Endometrium (tissue), 2 donors: ENCODE data around the gene BAIAP2.

ENCODE experiments used
- FAIRE-seq: peaks from 2 replicates; lab custom pipeline; 2012; peaks lifted over from hg19 to GRCh38; lab: Jason Lieb, UNC
- donor health status: control.
- donor health status: control.

BAIAP2 gene, protein sequence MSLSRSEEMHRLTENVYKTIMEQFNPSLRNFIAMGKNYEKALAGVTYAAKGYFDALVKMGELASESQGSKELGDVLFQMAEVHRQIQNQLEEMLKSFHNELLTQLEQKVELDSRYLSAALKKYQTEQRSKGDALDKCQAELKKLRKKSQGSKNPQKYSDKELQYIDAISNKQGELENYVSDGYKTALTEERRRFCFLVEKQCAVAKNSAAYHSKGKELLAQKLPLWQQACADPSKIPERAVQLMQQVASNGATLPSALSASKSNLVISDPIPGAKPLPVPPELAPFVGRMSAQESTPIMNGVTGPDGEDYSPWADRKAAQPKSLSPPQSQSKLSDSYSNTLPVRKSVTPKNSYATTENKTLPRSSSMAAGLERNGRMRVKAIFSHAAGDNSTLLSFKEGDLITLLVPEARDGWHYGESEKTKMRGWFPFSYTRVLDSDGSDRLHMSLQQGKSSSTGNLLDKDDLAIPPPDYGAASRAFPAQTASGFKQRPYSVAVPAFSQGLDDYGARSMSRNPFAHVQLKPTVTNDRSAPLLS

DNA sequence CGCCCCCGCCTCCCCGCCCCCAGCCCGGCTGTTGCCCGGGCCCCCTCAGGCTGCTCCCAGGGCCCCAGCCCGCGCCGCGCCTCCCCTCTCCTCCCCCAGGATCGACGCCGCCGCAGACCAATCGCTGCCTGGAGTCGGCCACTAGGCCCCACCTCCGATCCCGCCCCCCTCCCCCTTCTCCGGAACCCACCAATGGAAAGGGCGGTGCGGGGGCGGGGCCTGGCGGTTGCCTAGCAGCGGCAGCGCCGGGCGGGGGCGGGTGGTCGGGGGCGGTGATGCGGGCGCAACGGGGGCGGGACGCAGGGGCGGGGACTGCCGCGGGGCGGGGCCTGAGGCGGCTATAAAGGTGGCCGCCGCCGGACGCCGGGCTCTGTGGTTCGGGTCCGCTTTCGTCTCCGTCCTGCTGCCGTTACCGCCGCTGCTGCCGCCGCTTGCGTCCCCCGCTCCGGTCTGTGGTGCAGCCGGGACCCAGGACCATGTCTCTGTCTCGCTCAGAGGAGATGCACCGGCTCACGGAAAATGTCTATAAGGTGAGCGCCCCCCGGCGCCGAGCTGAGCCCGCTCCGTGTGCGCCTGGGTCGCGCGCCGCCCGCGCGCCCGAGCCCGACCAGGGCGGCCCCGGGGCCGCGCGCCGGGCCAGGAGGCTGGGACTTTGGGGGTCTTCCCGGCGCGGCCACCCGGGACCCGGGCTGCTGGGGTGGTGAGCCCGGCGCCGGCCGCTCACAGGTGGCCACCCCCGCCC lies at the start of gene BAIAP2:
TSS of gene BAIAP2 (plus strand) at position 373 of the 742 bp plus-strand sequence. CDS start at position 477, 104 bp downstream.
- FAIRE-seq = no peak

DNA sequence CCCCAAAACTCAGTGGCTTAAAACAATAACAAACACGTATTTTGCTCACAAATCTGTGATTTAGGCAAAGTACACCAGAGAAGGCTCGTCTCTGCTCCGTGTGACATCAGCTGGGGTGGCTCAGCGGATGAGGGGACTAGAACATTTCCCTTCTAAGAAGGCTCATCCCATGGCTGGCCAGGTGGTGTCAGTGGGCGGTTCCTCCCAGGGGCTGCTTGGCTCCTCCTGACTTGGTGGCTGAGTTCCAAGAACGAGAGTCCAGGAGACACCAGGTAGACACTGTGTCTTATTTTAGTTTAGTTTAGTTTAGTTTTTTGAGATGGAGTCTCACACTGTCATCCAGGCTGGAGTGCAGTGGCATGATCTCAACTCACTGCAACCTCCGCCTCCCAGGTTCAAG lies 48.9 kb upstream of the BAIAP2 start:
- FAIRE-seq = no peak

DNA sequence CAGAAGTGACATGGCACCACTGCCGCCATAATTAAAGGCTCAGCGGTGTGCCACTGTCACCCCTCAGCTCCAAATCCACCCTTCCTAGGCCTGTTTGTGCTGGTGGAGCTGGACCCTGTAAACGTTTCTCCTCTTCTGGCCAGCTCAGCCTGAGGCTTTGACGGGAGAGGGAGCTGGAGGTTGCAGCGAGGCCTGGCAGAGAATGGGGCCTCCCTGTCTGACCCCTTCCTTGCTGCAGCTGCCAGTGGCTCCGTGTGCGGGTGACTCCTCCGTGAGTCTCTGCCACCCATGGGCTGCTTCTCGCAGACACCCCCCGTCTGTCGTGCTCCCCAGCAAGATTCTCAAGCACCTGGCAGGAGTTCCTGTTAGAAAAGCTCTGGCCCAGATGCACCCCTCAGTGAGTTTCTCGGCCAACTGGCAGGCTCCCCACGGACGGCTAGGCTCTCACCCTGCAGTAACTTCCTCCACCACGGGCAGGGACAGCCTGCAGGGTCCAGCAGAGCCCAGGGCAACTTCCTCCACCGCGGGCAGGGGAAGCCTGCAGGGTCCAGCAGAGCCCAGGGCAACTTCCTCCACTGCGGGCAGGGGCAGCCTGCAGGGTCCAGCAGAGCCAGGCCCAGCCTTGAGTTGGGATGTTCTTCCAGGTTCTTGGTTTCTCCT lies 48.0 kb upstream of the BAIAP2 start:
- FAIRE-seq = no peak

DNA sequence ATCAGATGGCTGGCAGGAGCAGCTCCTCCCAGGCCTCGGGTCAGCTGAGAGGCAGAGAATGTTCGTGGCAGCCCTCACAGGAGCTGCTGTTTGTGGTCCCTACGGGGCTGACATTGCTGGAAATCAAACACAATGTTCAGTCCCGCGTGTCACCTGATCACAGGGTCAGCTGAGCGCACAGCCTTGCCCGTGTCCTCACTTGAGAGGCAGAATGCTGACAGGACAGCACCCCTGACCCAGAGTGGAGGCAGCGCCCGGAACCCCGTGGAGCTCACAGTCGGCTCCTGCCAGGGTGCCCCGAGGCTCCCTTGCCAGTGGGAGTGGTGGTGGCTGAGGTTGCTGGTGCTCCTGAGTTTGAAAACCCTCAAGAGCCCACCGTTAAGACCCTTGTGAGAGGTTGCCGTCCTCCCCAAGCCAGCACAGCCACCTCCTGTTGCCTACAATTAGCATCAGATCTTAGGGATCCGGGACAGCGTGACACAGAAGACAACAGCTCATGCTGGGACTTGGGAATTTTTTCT lies 47.0 kb upstream of the BAIAP2 start:
- no peak for FAIRE-seq

DNA sequence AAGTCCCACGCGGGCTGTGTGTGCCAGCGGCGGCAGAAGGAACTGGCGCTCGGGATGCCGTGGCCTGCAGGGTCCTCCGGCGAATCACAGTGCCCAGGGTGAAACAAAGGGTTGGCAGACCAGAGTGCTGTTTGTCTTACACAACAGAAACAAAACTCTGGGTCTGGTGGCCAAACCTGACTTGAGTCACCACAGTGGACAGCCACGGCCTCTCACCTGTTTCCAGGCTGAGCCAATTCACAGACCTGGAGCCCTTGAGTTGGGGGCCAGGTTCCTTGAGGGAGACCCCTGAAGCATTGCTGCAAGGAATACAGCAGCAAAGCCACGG lies 45.4 kb upstream of the BAIAP2 start:
- no peak for FAIRE-seq

DNA sequence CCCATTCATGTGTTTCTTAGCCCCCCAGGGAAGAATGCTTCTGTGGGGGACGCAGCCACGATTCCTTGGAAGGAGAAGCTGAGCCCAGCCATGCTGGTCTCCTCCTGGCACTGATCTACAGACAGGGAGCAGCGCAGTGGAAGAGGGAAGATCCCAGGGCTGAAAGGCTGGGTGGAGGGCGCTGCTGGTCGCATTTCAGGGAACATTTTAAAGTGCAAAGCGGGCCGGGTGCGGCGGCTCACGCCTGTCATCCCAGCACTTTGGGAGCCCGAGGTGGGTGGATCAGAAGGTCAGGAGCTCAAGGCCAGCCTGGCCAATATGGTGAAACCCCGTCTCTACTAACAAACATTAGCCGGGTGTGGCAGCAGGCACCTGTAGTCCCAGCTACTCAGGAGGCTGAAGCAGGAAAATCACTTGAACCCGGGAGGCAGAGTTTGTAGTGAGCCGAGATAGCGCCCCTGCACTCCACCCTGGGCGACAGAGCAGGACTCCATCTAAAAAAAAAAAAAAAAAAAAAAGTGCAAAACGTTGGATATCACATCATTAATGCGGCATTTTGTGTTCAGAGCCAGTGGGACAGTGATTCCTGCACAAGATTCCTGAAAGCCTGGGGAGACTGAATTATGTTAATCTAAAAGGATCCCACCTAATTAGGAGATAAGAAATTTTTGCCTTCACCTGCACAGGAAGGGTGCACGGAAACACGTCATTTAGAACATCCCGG lies 43.9 kb upstream of the BAIAP2 start:
- no peak for FAIRE-seq

DNA sequence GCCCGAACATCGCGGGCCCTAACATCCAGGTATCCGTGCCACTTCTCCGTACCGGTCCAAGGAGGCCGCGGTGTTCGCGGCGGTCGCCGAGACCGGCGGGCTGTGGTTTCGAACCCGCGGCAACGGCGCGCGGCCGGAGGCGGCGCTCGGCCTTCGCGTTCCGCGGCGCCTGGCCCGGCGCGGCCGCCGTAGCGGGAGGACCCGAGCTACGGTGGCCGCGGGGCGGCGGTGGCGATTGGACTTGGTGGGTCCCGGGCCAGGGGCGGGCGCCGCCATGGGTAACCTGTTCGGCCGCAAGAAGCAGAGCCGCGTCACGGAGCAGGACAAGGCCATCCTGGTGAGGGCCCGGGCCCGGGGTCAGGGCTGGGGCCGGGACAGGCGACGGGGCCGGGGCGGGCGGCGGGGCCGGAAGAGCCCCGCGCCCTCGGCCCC lies 43.3 kb upstream of the BAIAP2 start, which contains the start of gene CHMP6:
TSS of gene CHMP6 (plus strand) at position 197 of the 432 bp plus-strand sequence. CDS start at position 275, 78 bp downstream.
- no peak for FAIRE-seq

DNA sequence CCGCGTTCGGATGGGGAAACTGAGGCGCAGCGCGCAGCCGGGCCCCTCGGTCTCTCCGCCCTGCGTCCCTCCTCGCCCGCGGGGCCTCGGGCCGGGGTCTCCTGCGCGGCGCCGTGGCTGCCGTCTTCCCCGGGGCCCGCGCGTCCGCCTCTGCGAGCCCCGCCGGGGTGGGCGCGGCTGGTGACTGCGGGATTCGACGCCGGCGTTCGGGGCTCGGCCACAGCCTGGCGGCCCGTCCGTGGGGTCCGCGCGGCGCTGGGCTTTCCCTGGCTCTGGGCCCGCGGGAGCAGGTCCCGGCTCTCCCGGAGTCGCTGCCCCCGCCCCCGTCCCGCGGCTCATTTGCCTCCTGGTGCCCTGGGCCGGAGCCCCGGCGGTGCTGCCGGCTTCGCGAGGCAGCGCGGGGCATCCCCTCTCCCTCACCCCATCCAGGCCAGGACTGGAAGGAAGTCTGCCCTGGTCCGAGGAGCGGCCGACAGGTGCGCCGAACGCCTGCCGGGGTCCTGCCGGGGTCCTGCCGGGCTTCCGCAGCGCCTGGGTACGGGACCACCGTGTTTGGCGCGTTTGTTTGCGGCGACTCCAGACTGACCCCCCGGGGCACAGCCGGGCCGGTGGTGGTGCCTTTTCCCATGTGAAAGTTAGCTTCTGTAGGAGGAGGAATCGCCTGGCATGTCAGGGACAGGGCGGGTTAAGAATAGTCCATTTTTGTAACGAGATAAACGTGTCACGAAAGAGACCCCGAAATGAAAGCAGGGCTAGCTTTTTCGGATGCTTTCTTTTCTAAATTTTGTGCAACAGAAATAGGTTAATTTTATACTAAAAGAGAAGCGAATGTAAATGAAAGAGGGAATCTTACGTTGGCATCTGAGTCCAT lies 42.6 kb upstream of the BAIAP2 start:
- no peak for FAIRE-seq

DNA sequence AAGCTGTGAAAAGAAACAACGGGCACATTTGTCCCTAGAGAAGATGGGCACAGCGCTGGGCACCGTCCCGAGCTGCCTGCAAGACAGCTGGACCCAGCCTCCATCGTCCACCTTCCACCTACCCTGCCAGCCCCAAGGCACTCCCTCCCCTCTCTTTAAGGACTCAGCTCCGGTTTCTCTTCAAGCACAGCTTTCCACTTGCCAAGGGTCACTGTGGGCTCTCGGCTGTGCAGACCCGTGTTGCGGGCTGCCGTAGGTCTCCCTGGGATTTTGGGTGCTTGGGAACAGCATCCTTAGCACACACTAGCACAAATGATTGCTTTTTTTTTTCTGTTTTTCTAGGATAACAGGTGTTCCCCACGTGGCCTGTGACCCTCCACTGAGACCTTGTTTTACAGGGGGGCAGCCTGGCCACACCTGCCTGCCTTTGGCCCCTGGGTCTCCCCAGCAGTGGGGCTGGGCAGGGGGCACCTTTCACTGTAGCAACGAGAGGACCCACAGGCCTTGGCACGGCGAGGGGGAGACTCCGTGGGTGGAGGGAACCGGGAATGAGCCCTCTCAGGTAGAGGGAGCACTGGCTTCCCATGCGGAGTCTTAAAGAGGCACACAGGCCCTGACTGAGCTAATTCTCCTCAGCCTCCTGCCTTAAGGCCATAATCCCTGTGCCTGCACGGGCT lies 41.9 kb upstream of the BAIAP2 start:
- FAIRE-seq = no peak

DNA sequence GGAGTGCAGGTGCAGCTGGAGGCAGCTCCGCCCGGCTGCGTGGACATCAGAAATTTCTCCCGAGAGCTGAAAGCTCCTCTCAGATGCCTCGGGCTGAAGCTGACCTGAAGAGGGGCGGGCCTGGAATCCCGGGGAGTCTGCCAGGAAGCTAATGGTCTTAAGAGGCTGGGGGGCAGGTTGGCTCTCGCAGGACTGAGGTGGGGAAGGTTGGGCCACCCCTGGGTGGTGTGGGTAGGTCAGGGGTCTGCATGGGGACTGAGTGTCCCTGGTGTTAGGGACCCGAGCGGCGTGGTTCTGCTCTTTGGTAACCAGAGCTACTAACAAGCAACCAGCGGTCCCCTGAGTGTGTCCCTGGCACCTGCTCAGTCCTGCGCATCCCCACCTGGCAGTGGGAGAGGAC lies 39.8 kb upstream of the BAIAP2 start:
- no peak for FAIRE-seq

DNA sequence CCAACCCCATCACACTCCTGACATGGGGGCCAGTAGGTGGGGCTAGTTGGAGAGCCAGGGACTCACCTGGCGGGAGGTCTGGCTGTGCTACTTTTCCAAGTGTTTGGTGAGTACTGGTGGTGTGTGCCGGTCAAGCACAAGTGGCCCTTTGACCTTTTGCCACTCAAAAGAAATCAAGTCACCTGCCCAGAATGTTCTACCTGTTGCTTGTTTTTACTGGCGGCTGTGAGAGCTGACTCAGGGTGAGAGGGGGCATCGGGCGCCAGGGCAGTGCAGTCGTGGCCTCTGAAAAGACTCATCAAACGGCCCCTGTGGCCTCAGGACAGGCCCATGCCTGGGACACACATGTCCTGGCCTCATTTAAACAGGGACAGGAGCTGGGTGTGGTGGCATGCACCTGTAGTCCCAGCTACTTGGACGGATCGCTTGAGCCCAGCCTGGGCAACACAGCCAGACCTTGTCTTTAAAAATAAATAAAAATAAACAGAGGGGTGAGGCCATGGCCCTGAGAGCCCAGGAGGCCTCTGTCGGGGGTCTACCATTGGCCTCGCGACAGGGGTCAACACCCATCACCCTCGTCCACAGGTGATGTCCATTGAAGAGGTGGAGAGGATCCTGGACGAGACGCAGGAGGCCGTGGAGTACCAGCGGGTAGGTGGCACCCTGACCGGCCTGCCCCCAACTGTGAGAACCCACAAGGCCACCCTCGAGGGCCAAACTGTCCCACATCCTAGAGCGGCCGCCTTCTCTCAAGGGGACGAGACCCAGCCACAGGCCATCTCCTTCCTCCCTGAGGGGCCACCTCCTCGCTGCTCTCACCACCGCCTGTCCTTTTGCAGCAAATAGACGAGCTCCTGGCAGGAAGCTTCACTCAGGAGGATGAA lies 38.3 kb upstream of the BAIAP2 start:
- FAIRE-seq = no peak

DNA sequence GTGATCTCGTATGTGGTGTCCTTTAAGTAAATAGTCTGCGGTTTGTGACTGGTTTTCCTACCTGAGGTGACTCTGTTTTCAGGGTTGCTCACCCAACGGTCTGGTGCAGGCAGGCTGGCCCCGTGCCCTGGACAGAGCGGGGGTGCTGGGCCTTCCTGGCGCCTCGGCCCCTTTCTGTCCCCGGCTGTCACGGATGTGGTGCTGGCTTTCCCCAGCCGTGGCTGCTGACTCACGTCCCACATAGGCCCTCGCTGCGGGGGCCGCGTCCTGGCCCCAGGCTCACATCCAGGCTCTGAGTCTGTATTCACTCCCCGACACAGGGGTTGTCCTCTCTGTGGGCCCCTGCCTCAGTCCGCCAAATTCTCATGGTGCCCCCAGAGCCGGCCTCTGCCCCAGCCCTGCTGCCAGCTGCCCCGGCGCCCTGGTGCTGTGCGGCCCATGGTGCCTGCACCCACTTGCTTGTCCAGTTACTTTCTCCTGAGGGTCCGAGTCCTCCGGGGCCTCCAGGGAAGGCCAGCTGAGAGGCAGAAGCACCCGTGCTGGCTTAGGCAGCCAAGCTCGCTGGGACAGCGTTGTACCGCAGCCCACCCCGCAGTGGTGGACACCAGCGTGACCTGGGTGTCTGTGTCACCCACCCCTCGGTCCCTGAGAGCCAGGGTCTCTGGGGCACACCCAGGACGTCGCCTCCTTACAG lies 37.4 kb upstream of the BAIAP2 start:
- FAIRE-seq = no peak

DNA sequence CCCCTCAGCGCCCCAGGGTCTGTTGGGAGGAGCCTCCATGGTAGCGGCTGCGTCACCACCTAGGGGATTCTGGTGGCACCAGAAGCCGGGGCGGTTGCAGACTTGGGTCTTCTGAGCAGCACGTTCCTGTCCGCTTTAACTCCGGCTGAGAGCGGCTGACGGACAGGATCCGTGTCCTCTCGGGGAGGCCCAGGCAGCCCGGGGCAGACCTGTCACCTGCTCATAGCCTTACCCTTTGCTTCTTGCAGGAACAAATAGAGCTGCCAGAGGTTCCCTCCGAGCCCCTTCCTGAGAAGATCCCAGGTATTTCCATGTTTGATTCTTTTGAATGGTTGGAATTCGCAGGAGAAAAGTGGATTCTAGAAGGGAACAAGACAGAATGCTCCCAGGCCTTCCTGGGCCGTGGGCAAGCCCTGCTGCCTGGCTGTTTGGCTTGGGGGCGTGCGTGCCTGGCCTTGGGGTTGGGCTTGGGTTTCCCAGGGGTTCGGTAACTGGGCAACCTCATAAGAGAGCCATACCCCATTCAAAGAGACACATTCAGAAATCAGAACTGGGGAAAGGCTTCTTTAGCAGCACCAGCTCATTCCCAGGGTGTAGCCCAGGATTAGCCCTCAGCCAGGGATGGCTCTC lies 36.7 kb upstream of the BAIAP2 start:
- FAIRE-seq = no peak

DNA sequence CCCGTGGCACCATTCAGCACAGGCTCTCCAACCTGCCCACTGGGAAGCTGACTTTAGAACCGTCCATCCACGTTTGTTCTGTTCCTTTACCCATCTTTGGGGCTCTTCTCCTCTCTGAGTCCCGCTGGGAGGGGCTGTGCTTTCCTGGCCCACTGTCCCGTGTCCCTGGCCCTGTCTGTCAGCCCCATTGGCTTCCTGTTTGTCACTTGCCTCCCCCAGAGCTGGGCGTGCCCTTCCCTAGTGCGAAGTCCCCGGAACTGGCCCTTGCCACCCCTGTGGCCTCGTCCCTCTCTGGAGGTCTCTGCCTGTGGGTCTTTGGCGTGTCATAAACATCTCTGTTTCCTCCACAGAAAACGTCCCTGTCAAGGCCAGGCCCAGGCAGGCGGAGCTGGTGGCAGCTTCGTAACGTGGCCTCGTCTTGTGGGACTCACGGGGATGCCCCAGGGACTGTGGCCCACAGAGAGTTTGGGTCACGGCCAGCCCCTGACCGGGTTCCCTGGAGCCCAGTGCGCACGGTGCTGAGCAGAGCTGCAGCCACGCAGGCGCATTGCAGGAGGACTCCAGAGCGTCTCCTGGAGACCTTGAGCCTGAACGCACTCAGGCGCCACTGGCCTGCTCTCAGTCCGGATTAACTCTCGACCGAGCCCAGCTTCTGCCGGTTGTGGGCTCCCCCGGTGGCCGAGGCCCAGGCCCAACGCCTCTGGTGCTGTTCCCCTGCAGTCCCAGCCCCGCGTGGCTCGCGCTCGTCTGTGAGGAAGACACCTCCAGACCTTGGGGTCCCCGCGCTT lies 36.0 kb upstream of the BAIAP2 start:
- FAIRE-seq = no peak

DNA sequence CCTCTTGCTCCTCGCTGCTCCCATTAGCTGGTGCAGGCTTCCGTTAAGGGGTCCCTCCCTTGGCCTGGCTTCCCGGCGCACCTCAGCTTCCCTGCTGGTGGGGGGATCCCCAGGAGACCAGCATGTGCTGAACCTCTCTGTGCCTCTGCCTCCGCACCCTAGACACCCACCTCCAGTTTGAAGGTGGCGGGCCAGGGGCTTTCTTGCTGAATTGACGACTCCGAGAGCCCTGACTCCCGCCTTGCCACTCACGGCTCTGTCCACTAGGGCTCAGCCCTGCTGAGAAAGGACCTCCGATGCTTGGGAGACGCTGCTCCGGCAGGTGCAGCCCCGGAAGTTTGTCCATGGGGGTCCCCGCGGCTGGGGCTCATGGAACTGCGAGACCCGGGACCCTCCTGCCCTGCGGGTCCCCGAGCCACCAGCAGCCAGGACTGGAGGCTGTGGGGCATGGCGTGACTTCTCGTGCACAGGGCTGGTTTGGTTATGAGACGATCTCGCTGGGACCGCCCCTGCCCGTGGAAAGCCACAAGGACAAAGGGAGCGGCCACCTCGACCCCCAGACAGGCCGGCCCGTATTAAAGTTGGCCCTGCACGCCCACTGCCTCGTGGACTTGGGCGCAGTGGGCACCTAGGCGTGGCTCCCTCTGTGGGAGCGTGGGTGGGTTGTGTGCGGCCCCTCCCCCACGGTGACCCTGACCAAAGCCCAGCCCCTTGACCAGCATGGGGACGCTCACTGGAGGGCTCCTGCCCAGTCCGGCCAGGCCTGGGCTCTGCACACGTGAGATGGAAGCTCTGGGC lies 35.2 kb upstream of the BAIAP2 start:
- no peak for FAIRE-seq

DNA sequence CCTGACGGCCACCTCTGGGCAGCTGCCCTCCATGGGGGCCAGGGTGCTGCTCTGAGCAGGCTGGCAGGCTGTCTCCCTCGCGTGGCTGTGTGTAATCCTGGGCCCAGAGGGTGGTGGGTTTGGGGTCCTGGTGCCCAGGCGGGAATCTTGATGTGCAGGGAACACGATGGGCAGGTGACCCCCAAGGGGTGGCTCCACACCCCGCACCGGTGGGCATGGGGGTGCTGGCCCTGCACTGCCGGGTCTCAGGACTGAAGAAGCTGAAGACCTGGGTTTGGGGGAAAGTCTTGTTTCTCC lies 34.7 kb upstream of the BAIAP2 start:
- no peak for FAIRE-seq
